HepG2 (cell line): ENCODE measurements around the gene MT1G. TPM values are rescaled to one million over a fixed set of nuclear protein-coding genes. Genes with fewer than 3 reads are reported as not detected.

Experiments
- ATAC-seq: fragments of 200-7000 bp; cut with Tn5 transposase; 3 replicates; pipeline ENCODE4 v1.9.1; 2020; ENCODE audit warnings: mild to moderate bottlenecking, moderate library complexity
- BruUV-seq: library from RNA; stranded (reverse); fragments of 400-500 nt; replicated peaks from 2 replicates; lab custom pipeline; 2021; lab: Mats Ljungman, UMichigan
- CTCF ChIA-PET: fragments of 300-600 bp; formaldehyde crosslinking; extraction: SDS; loops from one replicate; lab custom pipeline; 2021; ENCODE audit warnings: low total read pairs, inconsistent platforms, low intra/inter-chr PET ratio; lab: Yijun Ruan, JAX
- POLR2A ChIA-PET: fragments of 350-600 bp; sonication (Branson Sonifier 250); formaldehyde crosslinking; loops from one replicate; lab custom pipeline; 2020; ENCODE audit warnings: antibody characterized with exemption, inconsistent platforms; lab: Yijun Ruan, JAX
- DNase-seq: peaks from one replicate; pipeline ENCODE4 v3.0.0-alpha.2; 2015; ENCODE audit warnings: low spot score
- FAIRE-seq: peaks from 3 replicates; lab custom pipeline; 2011; peaks lifted over from hg19 to GRCh38; lab: Jason Lieb, UNC
- H2AFZ ChIP-seq: one replicate; pipeline ENCODE4 v1.6.1; 2011; ENCODE audit warnings: low read length, inconsistent platforms
- H3K27ac ChIP-seq: fragments of 300-600 bp; 3 replicates; pipeline ENCODE4 v1.8.0; 2011; ENCODE audit warnings: mixed run types, mild to moderate bottlenecking, mixed read lengths, low read length, inconsistent platforms; ENCODE audit not compliant: insufficient read depth; ENCODE audit errors: extremely low read length
- H3K27me3 ChIP-seq, 2 experiments: fragments of 200-600 bp in 1 of 2; 2 replicates in 1 of 2; 3 replicates in 1 of 2; pipeline versions ENCODE4 v1.6.0 to v1.8.0; 2011; ENCODE audit warnings: low read length in 2 of 2, mild to moderate bottlenecking in 2 of 2, moderate library complexity in 2 of 2, inconsistent platforms in 1 of 2; ENCODE audit not compliant: insufficient read depth in 2 of 2, control insufficient read depth in 1 of 2
- H3K36me3 ChIP-seq, 2 experiments: fragments of 200-600 bp in 1 of 2; replicated peaks in 1 of 2; 2 replicates in 1 of 2; 3 replicates in 1 of 2; pipeline versions ENCODE4 v1.5.1 to v1.8.0; 2011; ENCODE audit warnings: low read length in 2 of 2, inconsistent platforms in 1 of 2; ENCODE audit not compliant: insufficient read depth in 2 of 2, control insufficient read depth in 1 of 2
- H3K4me1 ChIP-seq: 2 replicates; pipeline ENCODE4 v1.5.1; 2012; ENCODE audit warnings: low read length, inconsistent platforms; ENCODE audit not compliant: insufficient read depth
- H3K4me2 ChIP-seq: 2 replicates; pipeline ENCODE4 v1.6.0; 2011; ENCODE audit warnings: low read depth, low read length, inconsistent platforms
- H3K4me3 ChIP-seq, 3 experiments: fragments of 200-600 bp in 1 of 3; sonication (generic), shearing (Covaris generic) in 1 of 3; replicated peaks in 1 of 3; 2 replicates each; pipeline ENCODE4 v1.5.1; 2011 to 2016; ENCODE audit warnings: low read length in 3 of 3, inconsistent platforms in 2 of 3, low read depth in 2 of 3, mild to moderate bottlenecking in 2 of 3, control low read depth in 1 of 3, mixed read lengths in 1 of 3; ENCODE audit not compliant: insufficient read depth in 1 of 3
- H3K79me2 ChIP-seq: one replicate; pipeline ENCODE4 v1.6.1; 2011; ENCODE audit warnings: low read length, inconsistent platforms; ENCODE audit not compliant: insufficient read depth
- H3K9ac ChIP-seq: 2 replicates; pipeline ENCODE4 v1.6.0; 2011; ENCODE audit warnings: mild to moderate bottlenecking, low read depth, low read length, inconsistent platforms; ENCODE audit not compliant: insufficient read depth
- H3K9me3 ChIP-seq: 2 replicates; pipeline ENCODE4 v1.5.1; 2012; ENCODE audit warnings: mild to moderate bottlenecking, low read length
- H4K20me1 ChIP-seq: 2 replicates; pipeline ENCODE4 v1.6.0; 2011; ENCODE audit warnings: inconsistent platforms, mild to moderate bottlenecking, low read length, moderate library complexity; ENCODE audit not compliant: insufficient read depth
- ERF ChIP-seq: IDR thresholded peaks from 2 replicates; pipeline ENCODE4 v1.6.1; 2018; ENCODE audit warnings: missing biosample characterization, missing genetic modification reagents
- MIER2 ChIP-seq: IDR thresholded peaks from 2 replicates; pipeline ENCODE4 v1.6.1; 2016; ENCODE audit warnings: missing biosample characterization, missing genetic modification reagents
- TEAD3 ChIP-seq: optimal IDR thresholded peaks from 2 replicates; pipeline ENCODE3; 2016; ENCODE audit warnings: borderline replicate concordance
- TMF1 ChIP-seq: sonication (generic); formaldehyde crosslinking; IDR thresholded peaks from 2 replicates; pipeline ENCODE4 v1.8.1; 2022; ENCODE audit warnings: low read depth, missing genetic modification reagents
- WGBS: methylation state at CpG from one replicate; pipeline ENCODE4 v1.1.6; 2017; ENCODE audit warnings: low lambda C conversion rate; 5-methylcytosine and 5-hydroxymethylcytosine counted together
- in situ Hi-C: cut with HindIII; loops from 2 replicates; pipeline ENCODE4 v1.10.0; 2017; ENCODE audit warnings: low pct_unique_long_range_greater_than_20kb; ENCODE audit not compliant: extremely low pct_ligation_motif_present
- intact Hi-C: fragments of 100-400 bp; cut with micrococcal nuclease; formaldehyde crosslinking; loops from one replicate; pipeline ENCODE4 v1.10.0; 2022; ENCODE audit not compliant: unreplicated experiment
- polyA plus RNA-seq, 8 experiments: library from polyadenylated mRNA; depleted of rRNA in 3 of 8; stranded (reverse) in 7 of 8; unstranded in 1 of 8; fragments of >200 nt; fragmentation: Illumina TruSeq in 4 of 8; extraction: Trizol in 4 of 8; gene quantifications; 2 replicates each; pipeline versions ENCODE4 v1.2.1 to v1.2.3, GENCODE V29; 2011 to 2016; ENCODE audit warnings: low read depth in 4 of 8, missing spikeins in 1 of 8, mixed read lengths in 1 of 8; ENCODE audit not compliant: insufficient read depth in 1 of 8
- total RNA-seq, 5 experiments: library from RNA; depleted of rRNA; stranded (reverse); fragments of >200 nt; fragmentation: Illumina TruSeq; extraction: Trizol; gene quantifications; 2 replicates each; pipeline ENCODE4 v1.2.3, GENCODE V29; 2016; ENCODE audit warnings: low read depth in 1 of 5
- TF ChIP-seq, protein P1 (sequence below): sonication (generic); formaldehyde crosslinking; IDR thresholded peaks from 2 replicates; pipeline ENCODE4 v1.8.0; 2022; ENCODE audit warnings: missing genetic modification reagents, low read depth, mild to moderate bottlenecking, borderline replicate concordance
- TF ChIP-seq, protein P2 (sequence below), 2 experiments: IDR thresholded peaks; 2 replicates each; pipeline ENCODE4 v1.6.1; 2011 to 2012; ENCODE audit warnings: low read length in 2 of 2, borderline replicate concordance in 1 of 2, low read depth in 1 of 2, mild to moderate bottlenecking in 1 of 2, moderate library complexity in 1 of 2

Gene MT1G
- total and polyA plus RNA-seq, 2 of the 13 experiments (the other 11 are each of a cell fraction or from before 2014, with no cell fraction given): 3.6 to 377 TPM

DNA sequence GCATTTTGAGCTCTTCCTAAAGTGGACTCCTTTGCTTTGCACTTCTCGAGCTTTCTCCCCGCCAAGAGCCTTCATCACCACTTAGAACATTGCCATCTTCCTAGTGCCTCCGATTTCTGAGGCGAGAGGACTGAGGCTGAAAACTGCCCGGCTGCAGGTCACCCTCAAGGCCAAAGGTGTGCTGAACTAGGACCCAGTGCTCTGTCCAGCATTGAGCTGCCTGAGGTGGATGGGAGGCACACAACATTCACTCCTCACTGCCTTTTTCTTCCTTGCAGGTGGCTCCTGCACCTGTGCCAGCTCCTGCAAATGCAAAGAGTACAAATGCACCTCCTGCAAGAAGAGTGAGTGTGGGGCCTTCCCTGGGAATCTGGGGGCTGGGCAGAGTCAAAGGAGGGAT, 24.0 kb downstream of the MT1G start:
- no peak for ATAC-seq
- no peak overlapping the region for H2AFZ ChIP-seq
- H4K20me1 ChIP-seq: no peaks in the 10 kb centered on the region
- no TSS peak for BruUV-seq
- whole genome bisulfite sequencing: 39% methylated on average over 5 of the region's 5 CpGs
- no peaks in the 10 kb centered on the region for H3K79me2 ChIP-seq
- TF ChIP-seq TEAD3 (CRISPR knock-in tag) (peak; percentile 2), ERF (0 out of 2 replicates have a peak, but pooled peaks have one; percentile 3), TMF1 (CRISPR knock-in tag) (no peak), MIER2 (CRISPR knock-in tag) (peak; percentile 84)
- TF ChIP-seq, protein P1, sequence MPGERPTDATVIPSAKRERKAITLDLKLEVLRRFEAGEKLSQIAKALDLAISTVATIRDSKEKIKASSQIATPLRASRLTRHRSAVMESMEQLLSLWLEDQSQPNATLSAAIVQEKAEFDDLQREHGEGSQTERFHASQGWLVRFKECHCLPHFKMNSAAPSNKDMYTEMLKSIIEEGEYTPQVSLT (CRISPR knock-in tag): no peak
- TF ChIP-seq, protein P2, sequence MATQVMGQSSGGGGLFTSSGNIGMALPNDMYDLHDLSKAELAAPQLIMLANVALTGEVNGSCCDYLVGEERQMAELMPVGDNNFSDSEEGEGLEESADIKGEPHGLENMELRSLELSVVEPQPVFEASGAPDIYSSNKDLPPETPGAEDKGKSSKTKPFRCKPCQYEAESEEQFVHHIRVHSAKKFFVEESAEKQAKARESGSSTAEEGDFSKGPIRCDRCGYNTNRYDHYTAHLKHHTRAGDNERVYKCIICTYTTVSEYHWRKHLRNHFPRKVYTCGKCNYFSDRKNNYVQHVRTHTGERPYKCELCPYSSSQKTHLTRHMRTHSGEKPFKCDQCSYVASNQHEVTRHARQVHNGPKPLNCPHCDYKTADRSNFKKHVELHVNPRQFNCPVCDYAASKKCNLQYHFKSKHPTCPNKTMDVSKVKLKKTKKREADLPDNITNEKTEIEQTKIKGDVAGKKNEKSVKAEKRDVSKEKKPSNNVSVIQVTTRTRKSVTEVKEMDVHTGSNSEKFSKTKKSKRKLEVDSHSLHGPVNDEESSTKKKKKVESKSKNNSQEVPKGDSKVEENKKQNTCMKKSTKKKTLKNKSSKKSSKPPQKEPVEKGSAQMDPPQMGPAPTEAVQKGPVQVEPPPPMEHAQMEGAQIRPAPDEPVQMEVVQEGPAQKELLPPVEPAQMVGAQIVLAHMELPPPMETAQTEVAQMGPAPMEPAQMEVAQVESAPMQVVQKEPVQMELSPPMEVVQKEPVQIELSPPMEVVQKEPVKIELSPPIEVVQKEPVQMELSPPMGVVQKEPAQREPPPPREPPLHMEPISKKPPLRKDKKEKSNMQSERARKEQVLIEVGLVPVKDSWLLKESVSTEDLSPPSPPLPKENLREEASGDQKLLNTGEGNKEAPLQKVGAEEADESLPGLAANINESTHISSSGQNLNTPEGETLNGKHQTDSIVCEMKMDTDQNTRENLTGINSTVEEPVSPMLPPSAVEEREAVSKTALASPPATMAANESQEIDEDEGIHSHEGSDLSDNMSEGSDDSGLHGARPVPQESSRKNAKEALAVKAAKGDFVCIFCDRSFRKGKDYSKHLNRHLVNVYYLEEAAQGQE (IDR thresholded peaks at IDR 0.05; ENCODE audit: borderline replicate concordance in 1 of 2, low read depth in 1 of 2, low read length in 2 of 2): peak; percentile 55 to 87
- peaks cover 48% of the 10 kb centered on the region for H3K4me1 ChIP-seq
- no peaks in the 10 kb centered on the region for H3K36me3 ChIP-seq
- FAIRE-seq: no peak
- no peak for DNase-seq
- peak overlapping the region; percentile 41 for H3K4me2 ChIP-seq
- H3K9me3 ChIP-seq: no peaks in the 10 kb centered on the region
- POLR2A ChIA-PET: interaction anchor here (1.3 to 1.8 kb wide), 2 partner anchors 18 to 37 kb away, joined by 3 to 5 read pairs; partner anchors contain the start of gene MT1E
- no peak overlapping the region for H3K27ac ChIP-seq
- peaks cover 9 to 50% of the 10 kb centered on the region in 2 experiments; a peak in 4 of 5 replicates for H3K27me3 ChIP-seq
- intact Hi-C loops: no loop called here
- in situ Hi-C loops: no loop called here
- CTCF ChIA-PET: no interaction called here
- H3K9ac ChIP-seq: no peak overlapping the region
- peak overlapping the region in 1 of 3 experiments; percentile 45; a peak in 1 of 6 replicates for H3K4me3 ChIP-seq
